HL-60 (cell line): ENCODE results near the gene SYTL3.

Experiments
- DNase-seq, 2 experiments: peaks; one replicate each; pipeline ENCODE4 v3.0.0-alpha.2; 2010 to 2020; ENCODE audit warnings: low read depth in 1 of 2, low spot score in 1 of 2
- H3K27ac ChIP-seq: fragments of 250-450 bp; sonication (Bioruptor Pico); replicated peaks from 2 replicates; pipeline ENCODE4 v1.5.1; 2020; ENCODE audit warnings: mild to moderate bottlenecking, moderate library complexity
- H3K27me3 ChIP-seq: fragments of 250-450 bp; sonication (Bioruptor Pico); 2 replicates; pipeline ENCODE4 v1.5.1; 2021; ENCODE audit warnings: mild to moderate bottlenecking, moderate library complexity; ENCODE audit not compliant: insufficient read depth, poor library complexity, severe bottlenecking
- H3K4me3 ChIP-seq: replicated peaks from 2 replicates; pipeline ENCODE4 v1.5.1; 2011; ENCODE audit warnings: mild to moderate bottlenecking, control low read depth, low read length; ENCODE audit not compliant: insufficient read depth
- GABPA ChIP-seq: IDR thresholded peaks from 2 replicates; pipeline ENCODE4 v1.6.1; 2012; ENCODE audit warnings: low read depth
- POLR2AphosphoS5 ChIP-seq: IDR thresholded peaks from 2 replicates; pipeline ENCODE4 v1.6.1; 2012; ENCODE audit warnings: low read depth
- SPI1 ChIP-seq: IDR thresholded peaks from 2 replicates; pipeline ENCODE4 v1.6.1; 2012; ENCODE audit warnings: low read depth, mild to moderate bottlenecking, borderline replicate concordance
- TF ChIP-seq, protein P1 (sequence below): IDR thresholded peaks from 2 replicates; pipeline ENCODE4 v1.6.1; 2012; ENCODE audit warnings: low read depth; ENCODE audit not compliant: insufficient replicate concordance
- TF ChIP-seq, protein P2 (sequence below): IDR thresholded peaks from one replicate; pipeline ENCODE4 v1.5.1; 2011; ENCODE audit warnings: low read length, control low read depth, inconsistent platforms; ENCODE audit not compliant: insufficient read depth

SYTL3 gene

DNA sequence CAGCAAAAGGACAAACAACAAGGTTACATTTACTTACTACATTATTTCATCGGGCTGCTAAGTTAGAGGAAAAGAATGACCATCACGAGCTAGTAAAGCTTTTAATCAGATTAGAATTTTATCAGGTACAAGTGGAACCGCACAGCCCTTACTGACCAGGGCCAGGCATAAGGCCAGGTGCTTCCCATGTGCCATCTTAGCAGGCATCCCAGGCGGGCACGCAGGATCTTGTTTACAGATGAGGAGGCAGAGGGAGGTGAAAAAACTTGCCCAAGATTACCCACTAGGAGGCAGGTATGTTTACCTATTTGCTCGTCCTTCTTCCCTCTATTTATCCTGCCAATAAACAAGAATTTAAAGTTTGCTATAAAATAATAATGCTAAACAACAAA is 158.6 kb downstream of the SYTL3 start:
- Histone ChIP-seq H3K27me3 (no peaks in the 10 kb centered on the region), H3K27ac (no peak overlapping the region), H3K4me3 (no peak overlapping the region)
- DNase-seq: no peak
- TF ChIP-seq POLR2AphosphoS5 (no peak), SPI1 (no peak), GABPA (no peak)
- TF ChIP-seq, protein P1, sequence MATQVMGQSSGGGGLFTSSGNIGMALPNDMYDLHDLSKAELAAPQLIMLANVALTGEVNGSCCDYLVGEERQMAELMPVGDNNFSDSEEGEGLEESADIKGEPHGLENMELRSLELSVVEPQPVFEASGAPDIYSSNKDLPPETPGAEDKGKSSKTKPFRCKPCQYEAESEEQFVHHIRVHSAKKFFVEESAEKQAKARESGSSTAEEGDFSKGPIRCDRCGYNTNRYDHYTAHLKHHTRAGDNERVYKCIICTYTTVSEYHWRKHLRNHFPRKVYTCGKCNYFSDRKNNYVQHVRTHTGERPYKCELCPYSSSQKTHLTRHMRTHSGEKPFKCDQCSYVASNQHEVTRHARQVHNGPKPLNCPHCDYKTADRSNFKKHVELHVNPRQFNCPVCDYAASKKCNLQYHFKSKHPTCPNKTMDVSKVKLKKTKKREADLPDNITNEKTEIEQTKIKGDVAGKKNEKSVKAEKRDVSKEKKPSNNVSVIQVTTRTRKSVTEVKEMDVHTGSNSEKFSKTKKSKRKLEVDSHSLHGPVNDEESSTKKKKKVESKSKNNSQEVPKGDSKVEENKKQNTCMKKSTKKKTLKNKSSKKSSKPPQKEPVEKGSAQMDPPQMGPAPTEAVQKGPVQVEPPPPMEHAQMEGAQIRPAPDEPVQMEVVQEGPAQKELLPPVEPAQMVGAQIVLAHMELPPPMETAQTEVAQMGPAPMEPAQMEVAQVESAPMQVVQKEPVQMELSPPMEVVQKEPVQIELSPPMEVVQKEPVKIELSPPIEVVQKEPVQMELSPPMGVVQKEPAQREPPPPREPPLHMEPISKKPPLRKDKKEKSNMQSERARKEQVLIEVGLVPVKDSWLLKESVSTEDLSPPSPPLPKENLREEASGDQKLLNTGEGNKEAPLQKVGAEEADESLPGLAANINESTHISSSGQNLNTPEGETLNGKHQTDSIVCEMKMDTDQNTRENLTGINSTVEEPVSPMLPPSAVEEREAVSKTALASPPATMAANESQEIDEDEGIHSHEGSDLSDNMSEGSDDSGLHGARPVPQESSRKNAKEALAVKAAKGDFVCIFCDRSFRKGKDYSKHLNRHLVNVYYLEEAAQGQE: no peak
- TF ChIP-seq, protein P2, sequence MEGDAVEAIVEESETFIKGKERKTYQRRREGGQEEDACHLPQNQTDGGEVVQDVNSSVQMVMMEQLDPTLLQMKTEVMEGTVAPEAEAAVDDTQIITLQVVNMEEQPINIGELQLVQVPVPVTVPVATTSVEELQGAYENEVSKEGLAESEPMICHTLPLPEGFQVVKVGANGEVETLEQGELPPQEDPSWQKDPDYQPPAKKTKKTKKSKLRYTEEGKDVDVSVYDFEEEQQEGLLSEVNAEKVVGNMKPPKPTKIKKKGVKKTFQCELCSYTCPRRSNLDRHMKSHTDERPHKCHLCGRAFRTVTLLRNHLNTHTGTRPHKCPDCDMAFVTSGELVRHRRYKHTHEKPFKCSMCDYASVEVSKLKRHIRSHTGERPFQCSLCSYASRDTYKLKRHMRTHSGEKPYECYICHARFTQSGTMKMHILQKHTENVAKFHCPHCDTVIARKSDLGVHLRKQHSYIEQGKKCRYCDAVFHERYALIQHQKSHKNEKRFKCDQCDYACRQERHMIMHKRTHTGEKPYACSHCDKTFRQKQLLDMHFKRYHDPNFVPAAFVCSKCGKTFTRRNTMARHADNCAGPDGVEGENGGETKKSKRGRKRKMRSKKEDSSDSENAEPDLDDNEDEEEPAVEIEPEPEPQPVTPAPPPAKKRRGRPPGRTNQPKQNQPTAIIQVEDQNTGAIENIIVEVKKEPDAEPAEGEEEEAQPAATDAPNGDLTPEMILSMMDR: no peak

DNA sequence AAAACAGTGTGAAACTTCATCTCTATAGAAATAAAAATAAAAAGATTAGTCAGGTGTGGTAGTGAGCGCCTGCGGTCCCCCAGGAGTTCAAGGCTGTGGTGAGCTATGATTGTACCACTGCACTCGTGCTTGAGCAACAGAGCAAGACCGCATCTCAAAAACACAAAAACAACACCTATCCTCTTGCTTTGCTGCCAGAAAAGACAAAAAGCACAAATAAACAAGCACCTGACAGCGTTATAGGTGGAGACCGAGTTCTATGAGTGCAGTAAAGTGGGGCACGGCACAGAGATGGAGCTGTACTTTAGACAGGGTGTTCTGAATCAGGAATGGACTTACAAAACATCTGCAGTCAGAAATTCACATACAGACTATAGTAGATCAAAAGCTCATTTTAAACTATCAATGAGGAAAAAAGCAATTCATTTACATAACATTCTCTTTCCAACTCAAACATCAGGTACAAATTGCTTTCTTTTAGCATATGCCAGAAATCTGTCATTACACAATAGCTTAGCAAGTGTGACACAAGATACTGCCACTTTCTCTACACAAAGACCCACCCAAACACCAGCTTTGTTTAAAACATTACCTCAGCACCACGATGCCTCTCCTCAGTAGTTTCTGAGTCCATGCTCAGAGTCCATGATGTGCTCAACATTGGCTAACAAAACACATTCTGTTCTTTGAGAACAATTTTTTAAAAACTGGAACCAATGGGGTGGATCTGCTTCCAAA is 159.3 kb downstream of the SYTL3 start:
- Histone ChIP-seq H3K27ac (no peak overlapping the region), H3K27me3 (no peaks in the 10 kb centered on the region), H3K4me3 (no peak overlapping the region)
- TF ChIP-seq POLR2AphosphoS5 (no peak), GABPA (no peak), SPI1 (no peak)
- TF ChIP-seq, protein P1: no peak
- TF ChIP-seq, protein P2: no peak
- no peak for DNase-seq

DNA sequence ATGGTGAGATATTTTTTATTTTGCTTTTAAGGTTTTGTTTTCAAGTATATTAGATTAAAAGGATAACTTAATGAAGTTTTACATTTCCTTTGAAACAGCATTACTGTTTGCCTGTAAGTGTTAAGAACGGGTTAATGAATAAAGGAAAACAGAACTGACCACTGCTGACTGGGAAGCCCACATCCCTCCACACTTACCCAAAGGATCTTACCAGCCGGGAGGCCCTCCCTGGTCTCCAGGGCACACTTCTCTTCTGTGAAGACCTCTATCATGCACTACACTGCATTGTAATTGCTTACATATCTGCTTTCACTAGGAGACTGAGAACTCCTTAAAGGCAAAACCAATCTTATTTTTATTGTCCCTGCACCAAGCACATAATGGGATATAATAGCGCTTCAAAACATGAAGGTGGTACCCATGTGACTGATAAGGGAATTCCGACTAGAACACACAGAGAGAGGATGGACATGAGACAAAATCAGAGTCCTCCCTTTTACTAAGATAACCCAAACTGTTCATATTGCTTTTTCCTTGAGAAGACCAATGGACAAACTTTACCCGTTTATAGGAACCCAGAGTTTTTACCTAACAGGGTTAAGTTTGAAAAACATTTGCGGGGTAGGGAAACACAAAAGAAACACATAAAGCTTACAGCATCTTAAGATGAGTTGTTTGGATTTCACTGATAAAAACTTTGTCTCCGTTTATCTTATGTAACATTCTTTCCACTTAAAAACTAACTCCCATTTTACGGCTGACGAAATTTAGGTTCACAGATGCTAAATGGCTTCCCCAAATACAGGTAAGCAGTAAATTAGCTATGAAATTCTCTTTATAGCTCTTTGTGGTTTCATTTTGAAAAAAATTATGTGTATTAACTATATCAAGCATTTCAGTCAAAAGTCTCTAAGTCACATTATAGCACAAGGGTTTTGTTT is 160.6 kb downstream of the SYTL3 start:
- Histone ChIP-seq H3K4me3 (no peak overlapping the region), H3K27ac (no peak overlapping the region), H3K27me3 (no peaks in the 10 kb centered on the region)
- DNase-seq: no peak
- TF ChIP-seq SPI1: no peak
- TF ChIP-seq, protein P1: no peak
- no peak for TF ChIP-seq GABPA
- TF ChIP-seq POLR2AphosphoS5: no peak
- TF ChIP-seq, protein P2: no peak
